Muscle of back (tissue), 11 donors: Measurements from ENCODE around the gene CMTM4. TPM values are rescaled to one million over a fixed set of nuclear protein-coding genes. Genes with fewer than 3 reads are reported as not detected.
"Not testable (repeated sequence)": the region's sequence is repeated elsewhere in the genome, so short reads cannot be mapped to it uniquely, and the experiment has no call there.

Experiments
- DNase-seq, 3 donors: peaks; one replicate each; pipeline versions ENCODE4 v3.0.0 to v3.0.0-alpha.2; 2013
- polyA plus RNA-seq, 10 donors: library from polyadenylated mRNA; unstranded; fragments of 120-200 nt; gene quantifications; one replicate each; pipeline ENCODE4 v1.2.1, GENCODE V29; 2013; ENCODE audit not compliant: insufficient read length in 10 of 10

Gene CMTM4
- polyA plus RNA-seq, 10 donors: 8.5 to 15.5 (median 10.8) TPM

DNA sequence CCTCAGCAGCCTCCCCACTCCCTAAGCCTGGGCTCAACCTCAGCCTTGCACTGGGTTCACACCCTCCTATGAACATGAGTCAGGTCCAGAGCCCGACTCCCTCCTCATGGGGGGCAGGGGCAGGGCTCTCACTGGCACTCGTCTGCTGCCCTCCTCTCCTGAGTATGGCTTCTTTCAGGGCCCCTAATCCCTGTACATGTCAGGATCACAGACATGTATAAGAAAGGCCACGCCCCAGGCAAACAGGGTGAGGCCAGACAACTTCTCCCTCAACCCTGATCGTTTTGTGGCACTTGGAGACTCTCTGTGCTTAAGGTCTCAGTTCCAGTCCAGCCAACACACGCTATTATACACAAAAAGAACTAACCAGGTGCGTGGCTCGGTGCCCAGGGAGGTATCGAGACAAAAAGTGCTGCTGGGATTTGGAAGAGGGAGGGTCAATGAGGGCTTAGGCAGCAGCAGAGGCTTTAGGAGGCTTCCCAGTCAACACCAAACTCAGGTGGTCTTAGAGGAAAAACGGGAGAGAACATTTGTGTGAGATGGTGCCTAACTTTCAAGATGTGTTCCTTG lies 46.8 kb downstream of the CMTM4 start:
- no peak for DNase-seq

DNA sequence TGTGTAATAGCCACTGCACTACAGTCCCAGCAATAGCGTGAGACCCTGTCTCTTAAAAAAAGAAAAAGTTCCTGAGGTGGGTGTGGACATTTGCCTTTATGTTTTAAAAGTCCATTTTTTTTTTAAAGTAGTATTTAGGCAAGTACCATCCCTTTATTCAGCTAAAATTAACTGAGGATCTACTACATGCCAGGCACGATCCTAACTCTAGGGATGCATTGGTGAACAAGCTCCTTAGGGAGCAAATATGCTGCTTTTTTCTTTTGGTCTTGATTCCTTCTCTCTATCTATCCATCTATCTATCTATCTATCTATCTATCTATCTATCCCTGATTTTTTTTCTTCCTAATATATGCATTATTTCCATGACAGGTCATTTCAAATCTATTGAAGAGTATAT lies 47.4 kb downstream of the CMTM4 start:
- no peak for DNase-seq

DNA sequence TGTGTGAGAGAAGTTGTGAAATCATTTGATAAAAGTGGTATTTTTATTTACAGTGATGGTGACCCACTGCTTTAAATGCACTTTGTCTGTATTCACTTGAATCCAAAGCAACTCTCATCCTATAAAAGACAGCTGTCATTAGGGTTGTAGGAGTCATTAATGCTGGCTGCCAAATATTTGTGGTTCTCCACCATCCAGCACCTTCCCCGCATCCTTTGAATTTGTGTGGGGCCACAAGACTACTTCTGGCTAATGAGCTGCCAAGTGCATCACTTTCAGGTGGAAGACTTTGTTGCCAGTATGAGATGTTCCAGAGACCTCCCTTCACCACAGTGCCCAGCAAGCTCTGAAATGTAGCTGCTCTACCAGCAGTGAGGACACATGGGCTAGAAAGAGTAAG lies 48.7 kb downstream of the CMTM4 start:
- DNase-seq: no peak

DNA sequence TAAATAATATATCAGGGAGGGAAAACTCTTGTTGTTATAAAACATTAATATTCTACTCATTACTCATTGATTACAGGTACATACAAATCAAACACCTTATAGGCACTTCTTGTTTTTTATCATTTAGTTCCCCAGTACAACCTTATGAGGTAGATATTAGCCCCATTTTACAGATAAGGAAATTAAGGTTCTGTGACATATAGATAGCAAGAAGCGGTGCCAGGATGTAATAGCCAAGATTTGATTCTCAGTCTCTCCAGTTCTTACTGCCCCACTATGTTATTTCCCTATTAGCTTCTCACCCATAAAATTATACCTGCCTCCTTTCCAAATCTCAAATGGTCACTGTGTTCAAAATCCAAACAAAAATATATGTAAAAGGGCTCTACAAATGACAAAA lies 55.2 kb downstream of the CMTM4 start:
- no peak for DNase-seq

DNA sequence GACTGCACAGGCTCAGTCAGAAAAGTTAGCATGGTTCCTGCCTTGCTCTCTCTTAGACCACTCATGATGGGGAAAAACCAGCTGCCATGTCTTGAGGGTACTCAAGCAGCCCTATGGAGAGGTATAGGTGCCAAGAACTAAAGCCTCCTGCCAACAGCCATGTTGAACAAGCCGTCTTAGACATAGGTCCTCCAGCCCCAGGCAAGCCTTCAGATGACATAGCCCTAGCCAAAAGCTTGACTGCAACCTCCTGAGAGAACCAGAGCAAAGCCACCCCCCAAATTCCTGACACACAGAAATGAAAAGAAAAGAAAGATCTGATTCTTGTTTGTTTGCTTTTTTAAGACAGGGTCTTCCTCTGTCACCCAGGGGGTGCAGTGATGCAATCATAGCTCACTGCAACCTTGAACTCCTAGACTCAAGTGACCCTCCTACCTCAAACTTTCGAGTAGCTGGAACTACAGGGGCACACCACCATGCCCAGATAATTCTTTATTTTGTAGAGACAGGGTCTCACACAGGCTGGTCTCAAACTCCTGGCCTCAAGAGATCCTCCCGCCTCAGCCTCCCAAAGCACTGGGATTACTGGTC lies 55.7 kb downstream of the CMTM4 start:
- DNase-seq: no peak

DNA sequence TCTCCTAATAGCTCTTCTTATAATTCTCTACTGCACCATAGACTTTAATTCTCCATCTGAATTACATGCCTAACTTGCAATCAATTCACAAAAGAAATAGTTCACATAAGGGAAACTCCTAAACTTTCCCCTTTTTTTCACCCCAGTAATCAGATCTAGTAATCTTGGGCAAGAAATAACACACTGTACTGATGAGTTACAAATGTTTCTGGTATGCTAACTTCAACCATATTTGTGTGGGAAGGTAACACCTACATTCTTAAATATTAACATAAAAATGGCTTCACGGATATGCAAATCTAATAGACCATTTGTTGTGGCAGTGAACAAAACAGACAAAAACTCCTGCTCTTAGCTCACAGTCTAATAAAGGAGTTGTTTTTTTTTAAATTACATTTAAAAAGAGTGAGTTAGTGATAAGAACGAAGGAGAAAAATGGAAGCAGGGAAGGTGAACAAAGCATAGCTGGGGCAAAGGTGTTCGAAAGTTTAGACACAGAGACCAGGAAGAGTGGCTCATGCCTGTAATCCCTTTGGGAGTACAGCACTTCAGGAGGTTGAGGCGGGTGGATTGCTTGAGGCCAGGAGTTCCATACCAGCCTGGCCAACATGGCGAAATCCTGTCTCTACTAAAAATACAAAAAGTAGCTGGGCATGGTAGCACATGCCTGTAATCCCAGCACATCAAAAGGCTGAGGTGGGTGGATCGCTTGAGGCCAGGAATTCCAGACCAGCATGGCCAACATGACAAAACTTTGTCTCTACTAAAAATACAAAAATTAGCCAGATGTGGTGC lies 57.3 kb downstream of the CMTM4 start:
- no peak for DNase-seq

DNA sequence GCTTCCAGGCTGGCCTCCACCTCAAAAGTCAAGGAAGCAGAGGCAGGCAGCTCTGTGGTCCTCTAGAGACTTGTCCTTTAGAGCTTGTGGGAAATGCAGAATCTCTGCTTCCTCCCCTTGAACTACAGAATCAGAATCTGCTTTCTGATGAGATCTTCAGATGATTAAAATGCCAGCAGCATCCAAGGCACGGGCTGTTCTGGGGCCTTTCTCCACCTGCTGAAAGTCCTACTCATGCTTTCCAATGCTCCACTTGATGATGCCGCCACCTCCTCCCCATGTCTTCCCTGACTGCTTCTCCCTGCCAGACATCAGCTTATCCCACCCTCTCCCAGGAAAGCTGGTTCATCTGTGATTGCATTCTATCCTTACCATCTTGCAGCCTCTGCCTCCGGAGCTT lies 58.7 kb downstream of the CMTM4 start:
- no peak for DNase-seq

DNA sequence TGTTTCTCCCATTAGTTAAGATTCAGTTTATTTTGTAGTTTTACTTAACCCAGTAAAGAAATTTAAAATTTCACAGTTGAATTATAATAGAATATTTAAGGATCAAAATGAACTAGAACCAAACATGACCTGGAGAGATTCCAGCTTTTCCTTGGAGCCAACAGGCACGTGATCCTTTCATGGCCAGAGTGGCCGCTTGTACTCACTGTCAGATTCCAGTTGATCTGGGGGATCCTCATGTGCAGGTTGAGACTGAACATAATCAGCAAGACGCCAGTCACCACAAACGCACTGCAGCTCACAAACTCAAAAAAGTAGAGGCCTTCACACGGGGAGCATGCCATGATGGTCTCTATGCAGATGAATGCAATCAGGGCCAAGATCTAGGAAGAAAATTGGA lies 60.3 kb downstream of the CMTM4 start:
- DNase-seq: no peak

DNA sequence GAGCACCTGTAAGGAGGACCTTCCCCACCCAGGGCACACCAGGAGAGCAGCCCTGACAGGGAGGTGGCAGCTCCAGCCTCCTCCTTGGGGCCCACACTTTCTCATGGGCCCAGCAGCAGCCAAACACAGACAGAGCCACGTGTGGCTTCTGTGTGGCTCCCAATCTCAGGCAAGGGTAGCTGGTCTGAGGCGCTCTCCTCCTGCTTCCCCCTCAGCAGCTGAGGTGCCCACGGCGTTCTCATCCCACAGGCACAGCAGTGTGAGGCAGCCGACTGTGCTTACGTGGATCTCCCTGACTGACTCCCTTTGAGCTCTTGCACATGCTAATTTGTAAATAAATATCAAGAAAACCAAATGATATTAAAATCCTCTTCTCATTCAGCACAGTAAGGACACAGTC lies 61.1 kb downstream of the CMTM4 start:
- no peak for DNase-seq

DNA sequence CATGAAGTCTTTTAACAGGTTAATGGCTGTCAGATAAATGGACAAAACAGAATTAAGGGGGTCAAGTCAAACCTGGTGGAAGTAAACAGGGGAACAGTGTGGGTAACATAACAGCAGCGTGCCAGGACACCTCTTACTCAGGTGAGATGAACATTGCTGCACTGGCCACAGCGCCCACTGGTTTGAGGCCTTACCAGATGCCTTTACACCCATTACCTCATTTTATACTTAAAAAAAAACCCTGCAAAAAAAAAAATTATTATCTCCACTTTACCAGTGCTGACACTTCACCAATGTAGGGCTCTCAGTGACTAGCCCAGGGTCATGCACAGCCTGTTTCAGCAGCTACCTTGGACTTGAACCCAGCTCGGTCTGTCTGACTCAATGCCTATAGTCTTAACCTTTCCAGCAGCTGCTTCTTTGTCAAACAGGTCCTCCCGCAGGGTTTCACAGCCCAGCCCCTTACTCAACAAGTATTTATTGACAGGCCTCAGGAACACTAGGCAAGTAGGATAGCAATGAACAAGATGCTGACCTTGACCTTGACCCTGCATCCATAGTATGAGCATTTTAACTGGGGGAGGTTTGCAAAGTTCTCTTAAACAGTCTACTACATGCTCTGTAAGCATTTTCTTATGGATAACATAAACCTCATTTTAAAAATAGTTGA lies 61.9 kb downstream of the CMTM4 start:
- DNase-seq: no peak

DNA sequence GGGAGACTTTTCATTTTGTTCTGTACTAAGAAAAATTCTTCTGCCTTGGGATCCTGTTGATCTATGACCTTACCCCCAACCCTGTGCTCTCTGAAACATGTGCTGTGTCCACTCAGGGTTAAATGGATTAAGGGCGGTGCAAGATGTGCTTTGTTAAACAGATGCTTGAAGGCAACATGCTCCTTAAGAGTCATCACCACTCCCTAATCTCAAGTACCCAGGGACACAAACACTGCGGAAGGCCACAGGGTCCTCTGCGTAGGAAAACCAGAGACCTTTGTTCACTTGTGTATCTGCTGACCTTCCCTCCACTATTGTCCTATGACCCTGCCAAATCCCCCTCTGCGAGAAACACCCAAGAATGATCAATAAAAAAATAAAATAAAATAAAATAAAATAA lies 65.0 kb downstream of the CMTM4 start:
- DNase-seq: not testable (repeated sequence)

DNA sequence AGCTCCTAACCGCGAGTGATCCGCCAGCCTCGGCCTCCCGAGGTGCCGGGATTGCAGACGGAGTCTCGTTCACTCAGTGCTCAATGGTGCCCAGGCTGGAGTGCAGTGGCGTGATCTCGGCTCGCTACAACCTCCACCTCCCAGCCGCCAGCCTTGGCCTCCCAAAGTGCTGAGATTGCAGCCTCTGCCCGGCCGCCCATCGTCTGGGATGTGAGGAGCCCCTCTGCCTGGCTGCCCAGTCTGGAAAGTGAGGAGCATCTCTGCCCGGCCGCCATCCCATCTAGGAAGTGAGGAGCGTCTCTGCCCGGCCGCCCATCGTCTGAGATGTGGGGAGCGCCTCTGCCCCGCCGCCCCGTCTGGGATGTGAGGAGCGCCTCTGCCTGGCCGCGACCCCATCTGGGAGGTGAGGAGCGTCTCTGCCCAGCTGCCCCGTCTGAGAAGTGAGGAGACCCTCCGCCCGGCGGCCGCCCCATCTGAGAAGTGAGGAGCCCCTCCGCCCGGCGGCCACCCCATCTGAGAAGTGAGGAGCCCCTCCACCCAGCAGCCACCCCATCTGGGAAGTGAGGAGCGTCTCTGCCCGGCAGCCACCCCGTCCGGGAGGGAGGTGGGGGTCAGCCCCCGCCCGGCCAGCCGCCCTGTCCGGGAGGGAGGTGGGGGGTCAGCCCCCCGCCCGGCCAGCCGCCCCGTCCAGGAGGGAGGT lies 65.8 kb downstream of the CMTM4 start:
- not testable (repeated sequence) for DNase-seq

DNA sequence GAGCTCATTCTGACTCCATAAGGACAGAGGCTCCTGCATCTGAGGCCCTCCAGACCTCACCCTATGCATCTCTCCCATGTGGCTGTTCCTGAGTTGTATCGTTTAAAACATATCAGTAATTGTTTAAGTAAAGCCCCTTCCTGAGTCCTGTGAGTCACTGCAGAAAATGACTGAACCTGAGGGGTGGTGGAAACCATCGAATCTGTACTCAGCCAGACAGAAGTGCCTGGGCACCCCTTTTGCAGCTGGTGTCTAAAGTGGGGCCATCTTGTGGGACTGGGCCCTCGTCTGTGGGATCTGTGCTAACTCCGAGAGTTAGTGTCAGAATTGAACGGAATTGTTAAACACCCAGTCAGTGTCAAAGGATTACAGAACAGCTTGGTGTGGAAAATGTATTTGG lies 66.7 kb downstream of the CMTM4 start:
- DNase-seq: no peak

DNA sequence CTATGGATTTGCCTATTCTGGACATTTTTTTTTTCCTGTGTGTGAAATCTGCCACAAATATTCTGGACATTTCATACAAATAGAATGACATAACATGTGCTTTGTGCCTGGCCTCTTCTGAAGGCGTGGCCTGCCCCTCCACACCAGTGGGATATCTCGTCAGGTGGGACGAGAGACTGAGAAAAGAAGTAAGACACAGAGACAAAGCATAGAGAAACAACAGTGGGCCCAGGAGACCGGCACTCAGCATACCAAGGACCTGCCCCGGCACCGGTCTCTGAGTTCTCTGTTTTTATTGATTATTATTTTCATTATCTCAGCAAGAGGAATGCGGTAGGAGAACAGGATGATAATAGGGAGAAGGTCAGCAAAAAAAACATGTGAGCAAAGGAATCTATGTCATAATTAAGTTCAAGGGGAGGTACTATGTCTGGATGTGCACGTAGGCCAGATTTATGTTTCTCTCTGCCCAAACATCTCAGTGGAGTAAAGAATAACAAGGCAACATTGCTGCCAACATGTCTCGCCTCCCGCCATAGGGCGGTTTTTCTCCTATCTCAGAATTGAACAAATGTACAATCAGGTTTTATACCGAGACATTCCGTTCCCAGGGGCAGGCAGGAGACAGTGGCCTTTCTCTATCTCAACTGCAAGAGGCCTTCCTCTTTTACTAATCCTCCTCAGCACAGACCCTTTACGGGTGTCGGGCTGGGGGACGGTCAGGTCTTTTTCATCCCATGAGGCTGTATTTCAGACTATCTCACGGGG lies 68.7 kb downstream of the CMTM4 start:
- DNase-seq: not testable (repeated sequence)

DNA sequence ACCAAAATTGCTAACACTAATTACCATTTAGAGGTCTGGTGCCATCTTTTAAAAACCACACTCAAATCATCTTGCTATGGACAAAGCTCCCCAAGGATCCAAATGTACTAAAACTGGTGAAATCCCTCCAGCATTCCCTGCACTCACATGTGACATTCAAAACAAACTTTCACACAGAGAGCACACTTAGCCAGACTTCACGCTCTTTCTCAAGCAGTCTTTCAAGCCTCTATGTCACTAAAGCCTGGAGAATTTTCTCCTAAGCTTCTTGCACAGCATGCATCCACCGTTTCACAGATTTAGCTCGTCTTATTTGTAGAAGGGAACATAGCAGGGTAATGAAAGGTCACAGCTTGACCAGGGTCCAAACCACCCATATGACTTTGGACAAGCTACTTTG lies 72.8 kb downstream of the CMTM4 start:
- DNase-seq: no peak

DNA sequence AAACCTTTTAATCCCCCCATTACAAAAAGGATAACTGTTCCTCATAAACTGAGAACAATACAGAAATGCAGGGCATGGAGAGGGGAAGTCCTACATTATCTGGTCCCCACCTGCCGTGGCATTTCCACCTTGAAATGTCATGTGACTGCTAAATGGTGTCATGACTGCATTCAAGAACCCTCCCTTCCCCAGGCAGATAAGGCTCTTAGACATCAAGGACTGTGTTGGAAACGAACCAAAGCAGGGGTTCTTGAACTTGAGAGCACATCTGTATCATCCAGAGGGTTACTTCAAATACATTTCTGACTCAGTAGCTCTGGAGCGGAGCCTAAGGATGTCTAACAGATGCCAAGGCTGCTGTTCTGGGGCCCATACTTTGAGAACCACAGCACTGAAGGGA lies 73.7 kb downstream of the CMTM4 start:
- no peak for DNase-seq

DNA sequence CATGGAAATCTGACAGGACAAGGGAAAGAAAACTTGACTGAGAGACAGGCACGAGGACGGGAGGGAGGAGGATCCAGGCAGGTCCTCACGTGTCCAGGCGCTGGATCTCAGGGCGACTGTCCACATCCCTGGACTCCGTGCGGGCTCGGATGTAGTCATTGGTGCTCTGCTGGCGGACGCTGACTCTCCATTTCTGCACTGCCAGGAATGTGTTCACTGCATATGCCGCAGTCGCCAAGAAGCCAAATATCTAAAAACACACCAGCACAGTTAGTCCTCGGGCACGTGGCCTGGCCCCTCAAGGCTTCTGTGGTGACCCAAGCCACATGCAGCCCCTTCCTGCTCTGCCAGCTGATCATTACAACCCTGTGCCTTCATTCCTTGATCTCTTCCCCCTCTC lies 74.6 kb downstream of the CMTM4 start:
- DNase-seq: no peak

DNA sequence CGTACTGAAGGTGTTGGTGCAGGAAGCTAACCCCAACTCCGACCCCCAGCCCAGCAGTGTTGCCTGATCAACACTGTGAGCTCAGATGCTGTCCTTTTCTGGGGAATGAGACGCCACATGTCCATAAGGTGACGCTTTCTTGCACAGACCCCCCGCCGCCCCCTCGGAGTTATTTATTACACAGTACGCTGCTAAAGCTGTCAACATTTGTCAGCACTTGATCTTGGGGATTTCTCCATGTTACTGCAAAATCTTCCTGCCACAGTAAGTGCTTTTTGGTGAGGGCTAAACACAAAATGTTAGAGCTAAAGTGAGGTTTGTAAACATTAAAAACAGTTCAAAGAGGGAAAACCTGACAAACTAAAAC lies 76.1 kb downstream of the CMTM4 start:
- no peak for DNase-seq

DNA sequence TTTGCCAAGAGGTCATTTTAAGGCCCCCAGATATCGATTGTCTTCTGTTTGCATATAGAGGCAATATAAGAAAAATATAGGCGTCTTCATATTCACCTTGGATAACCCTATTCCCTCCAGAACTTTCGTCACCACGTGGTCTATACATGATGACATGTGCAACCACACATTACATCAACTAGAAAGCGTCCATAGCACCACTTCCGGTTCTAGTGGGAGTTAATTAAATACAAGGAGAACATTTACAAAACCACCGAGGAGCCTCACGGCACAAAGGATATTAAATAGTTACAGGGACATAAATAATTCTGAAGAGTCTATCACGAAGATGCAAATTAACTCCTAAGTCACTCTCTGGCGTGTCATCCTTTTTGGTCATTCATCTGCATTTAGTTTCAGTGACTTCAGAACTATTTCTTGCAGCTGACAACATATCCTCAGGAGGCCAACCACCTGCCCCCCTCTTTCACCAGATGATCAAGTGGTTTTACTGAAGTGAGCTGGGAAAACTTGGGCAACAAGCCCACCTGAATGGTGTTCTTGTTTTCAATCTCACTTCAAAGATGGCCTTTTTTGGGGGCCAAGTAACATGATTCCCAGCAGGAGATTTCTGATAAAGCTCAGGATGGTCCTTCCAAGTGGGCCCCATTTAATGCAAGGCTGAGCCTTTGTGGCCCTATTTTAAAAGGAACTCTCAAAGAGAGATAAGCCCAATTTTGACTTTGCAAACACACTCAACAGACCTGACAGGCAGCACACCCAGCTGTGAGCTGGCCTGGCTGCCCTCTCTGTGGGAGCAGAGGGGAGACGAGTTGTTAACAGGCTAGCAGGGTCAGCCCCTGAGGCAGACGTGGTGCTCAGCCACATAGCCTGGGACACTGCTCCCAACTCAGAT lies 76.8 kb downstream of the CMTM4 start:
- peak in 1 of 3 donors; percentile 59 for DNase-seq

DNA sequence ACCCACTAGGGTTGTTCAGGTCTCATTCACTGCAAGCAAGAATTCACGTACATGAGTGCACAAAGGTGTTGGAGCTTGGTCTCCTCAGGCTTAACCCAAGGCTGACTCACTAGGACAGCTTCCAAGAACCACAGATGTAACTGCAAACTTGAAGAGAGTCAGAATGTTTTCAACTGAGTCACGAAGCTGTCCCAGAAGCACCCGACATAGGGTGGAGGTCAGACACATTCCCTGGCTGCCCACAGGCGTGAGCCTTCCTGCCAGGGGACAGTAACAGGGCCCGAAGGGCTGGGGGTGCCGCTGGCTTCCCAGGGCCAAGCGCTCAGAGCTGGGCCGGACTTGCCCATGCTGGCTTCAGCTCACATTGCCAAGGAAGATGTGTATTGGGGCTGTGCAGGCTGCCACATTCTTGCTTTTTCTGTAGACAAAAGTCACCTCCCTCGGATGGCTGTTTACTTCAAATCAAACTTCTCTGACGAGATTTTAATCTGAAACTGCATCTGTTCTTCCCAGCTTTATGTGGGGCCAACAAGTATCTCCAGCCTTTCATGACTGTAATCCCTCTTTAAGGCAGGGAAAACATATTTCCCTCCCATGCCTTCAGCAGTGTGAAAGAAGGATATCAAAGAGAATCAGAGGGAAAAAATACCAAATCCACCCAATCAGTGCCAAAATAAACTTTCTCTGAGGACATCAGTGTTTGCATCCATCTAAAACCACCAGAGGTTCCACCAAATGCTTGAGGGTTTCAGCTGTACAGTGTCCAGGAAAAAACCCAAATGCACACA lies 77.8 kb downstream of the CMTM4 start:
- DNase-seq: peak in 1 of 3 donors; percentile 88
